ENCODE measurements around the gene ZBTB9. TPM values are rescaled to one million over a fixed set of nuclear protein-coding genes. Genes with fewer than 3 reads are reported as not detected.

ZBTB9 gene

GRCh38 chr6:33505548-33506370 lies 51.4 kb downstream of the ZBTB9 start:
- no peak overlapping the region for H3K27ac ChIP-seq (ENCODE audit: low read depth, low read length)
- H2BK15ac ChIP-seq (replicated peaks; ENCODE audit: low read depth): no peak overlapping the region
- no peak overlapping the region for H4K5ac ChIP-seq (ENCODE audit: low read length)
- no peak overlapping the region for H3K18ac ChIP-seq (ENCODE audit: low read length)
- H2AK5ac ChIP-seq (ENCODE audit: low read length): no peak overlapping the region
- no peak overlapping the region for H3K23ac ChIP-seq (ENCODE audit: low read length)
- no peak overlapping the region for H3K9ac ChIP-seq (ENCODE audit: low read length)
- no peak overlapping the region for H2BK5ac ChIP-seq (ENCODE audit: low read length)
- H4K8ac ChIP-seq (ENCODE audit: low read depth, low read length): no peak overlapping the region
- no peak overlapping the region for H2BK120ac ChIP-seq (ENCODE audit: low read depth, low read length)
- no peak for DNase-seq
- no peak overlapping the region for H3K4me2 ChIP-seq (ENCODE audit: low read length)
- no peak overlapping the region for H3K4me3 ChIP-seq (ENCODE audit: low read length)
- no peaks in the 10 kb centered on the region for H3K79me2 ChIP-seq (ENCODE audit: control insufficient read depth, insufficient read depth, low read length)
- no peaks in the 10 kb centered on the region for H3K27me3 ChIP-seq (ENCODE audit: insufficient read depth, low read length, poor library complexity)
- WGBS (ENCODE audit: extremely low coverage, insufficient coverage, low lambda C conversion rate): no CpG with 5 or more reads among the region's 7 CpGs
- no peaks in the 10 kb centered on the region for H3K36me3 ChIP-seq (ENCODE audit: control insufficient read depth, insufficient read depth, low read length)
- H3K56ac ChIP-seq (ENCODE audit: low read length): no peak overlapping the region
- H3K4ac ChIP-seq (ENCODE audit: low read depth, low read length): no peak overlapping the region
- H3K4me1 ChIP-seq (ENCODE audit: control insufficient read depth, low read depth, low read length): no peaks in the 10 kb centered on the region
- H3K79me1 ChIP-seq (ENCODE audit: low read length): no peaks in the 10 kb centered on the region

Small RNA genes within 50 kb of the gene (small RNA-seq; reads per million reads assigned to genes)
- gene ZBTB9 (ENCODE audit: insufficient read depth): not detected

All from mesendoderm (in vitro differentiated cells).